ENCODE results near the gene TBRG1. TPM values are rescaled to one million over a fixed set of nuclear protein-coding genes. Genes with fewer than 3 reads are reported as not detected.
"Not testable (repeated sequence)": the region's sequence is repeated elsewhere in the genome, so short reads cannot be mapped to it uniquely, and the experiment has no call there.

The TBRG1 gene
- polyA plus RNA-seq, 6 donors from 2014 or later, result 18.4 to 37.3 (median 26.6) TPM

GRCh38 chr11:124600621-124601320 lies 21.9 kb upstream of the TBRG1 start:
- Mint-ChIP-seq H3K27me3 (peaks cover 46 to 51% (median 50%) of the 10 kb centered on the region in 3 donors), H3K27ac (peak overlapping the region in 1 of 6 donors; percentile 32), H3K4me3 (no peak overlapping the region), H3K36me3 (no peaks in the 10 kb centered on the region), H3K9me3 (peaks cover 0 to 14% (median 1%) of the 10 kb centered on the region in 7 donors), H3K4me1 (peaks cover 1 to 3% (median 2%) of the 10 kb centered on the region in 3 donors)
- no peak for DNase-seq
- no peak for ATAC-seq (ENCODE audit: low read depth in 2 of 2)

- H3K9me3 Mint-ChIP-seq, result peaks cover 0 to 14% (median 1%) of the 10 kb centered on the region in 7 donors
- DNase-seq, result no peak
- H3K36me3 Mint-ChIP-seq, result no peaks in the 10 kb centered on the region
- no peak overlapping the region for H3K27ac Mint-ChIP-seq
- no peak for ATAC-seq (ENCODE audit: low read depth in 2 of 2)
- peaks cover 3 to 6% (median 5%) of the 10 kb centered on the region in 3 donors for H3K4me1 Mint-ChIP-seq
- peaks cover 35 to 42% (median 38%) of the 10 kb centered on the region in 3 donors for H3K27me3 Mint-ChIP-seq
- H3K4me3 Mint-ChIP-seq, result no peak overlapping the region
Measured at GRCh38 chr11:124602193-124602592, 20.5 kb upstream of the TBRG1 start.

- not testable (repeated sequence) for H3K36me3 Mint-ChIP-seq; H3K4me1 Mint-ChIP-seq; H3K4me3 Mint-ChIP-seq; DNase-seq; ATAC-seq (ENCODE audit: low read depth in 2 of 2)
- H3K27me3 Mint-ChIP-seq, result peaks cover 29 to 36% (median 33%) of the 10 kb centered on the region in 3 donors
- H3K27ac Mint-ChIP-seq, result peak overlapping the region in 1 of 6 donors; percentile 32
- H3K9me3 Mint-ChIP-seq, result peaks cover 0 to 14% (median 1%) of the 10 kb centered on the region in 7 donors
Measured at GRCh38 chr11:124602723-124603122, 19.9 kb upstream of the TBRG1 start.

- ATAC-seq (ENCODE audit: low read depth in 2 of 2), result peak; percentile 25 to 58
- Mint-ChIP-seq H3K4me1 (peaks cover 3 to 6% (median 5%) of the 10 kb centered on the region in 3 donors), H3K36me3 (no peaks in the 10 kb centered on the region), H3K27ac (peak overlapping the region in 2 of 6 donors; percentile 1 to 7), H3K4me3 (no peak overlapping the region), H3K27me3 (peaks cover 10 to 17% (median 16%) of the 10 kb centered on the region in 3 donors), H3K9me3 (no peaks in the 10 kb centered on the region)
- DNase-seq, result no peak
Measured at GRCh38 chr11:124605719-124606118, 16.9 kb upstream of the TBRG1 start.

- peaks cover 3 to 6% (median 5%) of the 10 kb centered on the region in 3 donors for H3K4me1 Mint-ChIP-seq
- no peak overlapping the region for H3K4me3 Mint-ChIP-seq
- no peaks in the 10 kb centered on the region for H3K9me3 Mint-ChIP-seq
- H3K27me3 Mint-ChIP-seq, result peaks cover 0 to 7% (median 0%) of the 10 kb centered on the region in 3 donors
- no peak overlapping the region for H3K27ac Mint-ChIP-seq
- ATAC-seq (ENCODE audit: low read depth in 2 of 2) (no peak), DNase-seq (no peak)
- no peaks in the 10 kb centered on the region for H3K36me3 Mint-ChIP-seq
Measured at GRCh38 chr11:124608147-124608546, 14.5 kb upstream of the TBRG1 start.

- no peak for DNase-seq
- H3K27ac Mint-ChIP-seq, result no peak overlapping the region
- H3K4me3 Mint-ChIP-seq, result no peak overlapping the region
- peaks cover 6 to 22% (median 13%) of the 10 kb centered on the region in 3 donors for H3K27me3 Mint-ChIP-seq
- no peaks in the 10 kb centered on the region for H3K36me3 Mint-ChIP-seq
- no peak for ATAC-seq (ENCODE audit: low read depth in 2 of 2)
- peaks cover 3 to 5% (median 4%) of the 10 kb centered on the region in 3 donors for H3K4me1 Mint-ChIP-seq
- H3K9me3 Mint-ChIP-seq, result no peaks in the 10 kb centered on the region
Measured at GRCh38 chr11:124610295-124610694, 12.4 kb upstream of the TBRG1 start.

GRCh38 chr11:124611064-124611463 lies 11.6 kb upstream of the TBRG1 start, which contains the start of gene PANX3:
Gene PANX3 (plus strand): TSS chr11:124611428. CDS start chr11:124611557, 129 bp downstream.
- peaks cover 0 to under 1% (median 0%) of the 10 kb centered on the region in 3 donors for H3K4me1 Mint-ChIP-seq

GRCh38 chr11:124612045-124612444 lies 10.6 kb upstream of the TBRG1 start:
- Mint-ChIP-seq H3K9me3 (no peaks in the 10 kb centered on the region), H3K27ac (no peak overlapping the region), H3K36me3 (no peaks in the 10 kb centered on the region), H3K27me3 (peaks cover 8 to 32% (median 18%) of the 10 kb centered on the region in 3 donors), H3K4me1 (no peaks in the 10 kb centered on the region), H3K4me3 (no peak overlapping the region)
- DNase-seq (no peak), ATAC-seq (ENCODE audit: low read depth in 2 of 2) (no peak)

More at GRCh38 chr11:124611064-124611463, 11.6 kb upstream of the TBRG1 start, which contains the start of gene PANX3:
- H3K9me3 Mint-ChIP-seq, result no peaks in the 10 kb centered on the region
- H3K4me3 Mint-ChIP-seq, result no peak within 1 kb of the TSS
- ATAC-seq (ENCODE audit: low read depth in 2 of 2), result no peak
- H3K27me3 Mint-ChIP-seq, result peaks cover 8 to 26% (median 16%) of the 10 kb centered on the region in 3 donors
- H3K36me3 Mint-ChIP-seq, result no peaks in the 10 kb centered on the region
- peak within 1 kb of the TSS in 1 of 6 donors; percentile 14 for H3K27ac Mint-ChIP-seq
- no peak for DNase-seq

- no peak overlapping the region for H3K27ac Mint-ChIP-seq
- peaks cover 11 to 39% (median 25%) of the 10 kb centered on the region in 3 donors for H3K27me3 Mint-ChIP-seq
- H3K4me1 Mint-ChIP-seq, result no peaks in the 10 kb centered on the region
- ATAC-seq (ENCODE audit: low read depth in 2 of 2), result no peak
- H3K4me3 Mint-ChIP-seq, result no peak overlapping the region
- DNase-seq, result no peak
- no peaks in the 10 kb centered on the region for H3K9me3 Mint-ChIP-seq
- H3K36me3 Mint-ChIP-seq, result no peaks in the 10 kb centered on the region
Measured at GRCh38 chr11:124612567-124613246, 10.0 kb upstream of the TBRG1 start.

- Mint-ChIP-seq H3K9me3 (no peaks in the 10 kb centered on the region), H3K36me3 (no peaks in the 10 kb centered on the region), H3K4me3 (no peak overlapping the region)
Measured at GRCh38 chr11:124618863-124619262, 3.8 kb upstream of the TBRG1 start.

GRCh38 chr11:124623861-124624525 lies 1.3 kb downstream of the TBRG1 start:
- H3K36me3 Mint-ChIP-seq, result peaks cover 13 to 16% of the 10 kb centered on the region in 2 donors
- no peaks in the 10 kb centered on the region for H3K9me3 Mint-ChIP-seq
- H3K4me1 Mint-ChIP-seq, result peaks cover 29 to 34% (median 29%) of the 10 kb centered on the region in 3 donors
- H3K27ac Mint-ChIP-seq, result peak overlapping the region in 4 of 6 donors; percentile 96 to 99 (median 98)
- no peak for ATAC-seq (ENCODE audit: low read depth in 2 of 2)
- DNase-seq, result no peak
- H3K4me3 Mint-ChIP-seq, result peak overlapping the region; percentile 90 to 99 (median 99)
- H3K27me3 Mint-ChIP-seq, result peaks cover 8 to 16% (median 13%) of the 10 kb centered on the region in 3 donors

More at GRCh38 chr11:124618863-124619262, 3.8 kb upstream of the TBRG1 start:
- Mint-ChIP-seq H3K27ac (no peak overlapping the region), H3K27me3 (peaks cover 28 to 51% (median 50%) of the 10 kb centered on the region in 3 donors), H3K4me1 (peaks cover 13 to 16% (median 14%) of the 10 kb centered on the region in 3 donors)
- no peak for ATAC-seq (ENCODE audit: low read depth in 2 of 2)
- no peak for DNase-seq

GRCh38 chr11:124625504-124626168 lies 3.0 kb downstream of the TBRG1 start:
- Mint-ChIP-seq H3K27ac (peak overlapping the region in 1 of 6 donors; percentile 58), H3K9me3 (no peaks in the 10 kb centered on the region), H3K4me1 (peaks cover 29 to 34% (median 29%) of the 10 kb centered on the region in 3 donors), H3K27me3 (peaks cover 0 to 5% (median 0%) of the 10 kb centered on the region in 3 donors), H3K4me3 (peak overlapping the region in 1 of 8 donors; percentile 95), H3K36me3 (peaks cover 13 to 16% of the 10 kb centered on the region in 2 donors)
- DNase-seq, result no peak
- ATAC-seq (ENCODE audit: low read depth in 2 of 2), result no peak
